GM23248 (cell line): ENCODE data around the gene SLC5A5.

ENCODE experiments used
- EZH2 ChIP-seq: fragments of 200-600 bp; sonication (generic); IDR thresholded peaks from 2 replicates; pipeline ENCODE4 v1.6.1; 2018; ENCODE audit warnings: antibody characterized with exemption, mild to moderate bottlenecking; ENCODE audit not compliant: insufficient read depth, poor library complexity, severe bottlenecking
- EZH2phosphoT487 ChIP-seq: fragments of 200-600 bp; sonication (generic); IDR thresholded peaks from 2 replicates; pipeline ENCODE4 v1.6.1; 2018; ENCODE audit warnings: antibody characterized with exemption, moderate library complexity, mild to moderate bottlenecking, low read depth; ENCODE audit not compliant: insufficient read depth

GRCh38 chr19:17834350-17835181 lies 37.2 kb upstream of the SLC5A5 start:
- no peak for TF ChIP-seq EZH2phosphoT487
- no peak for TF ChIP-seq EZH2
